HG03521 (cell line): ENCODE results near the gene PSENEN.
A peak's percentile ranks its signal among the peaks of the same experiment; 100 is the strongest.

ENCODE experiments used
- ATAC-seq: cut with Tn5 transposase; IDR thresholded peaks from one replicate; pipeline ENCODE4 v1.9.1; 2021; ENCODE audit warnings: mild to moderate bottlenecking, moderate library complexity; ENCODE audit not compliant: unreplicated experiment

PSENEN gene, protein sequence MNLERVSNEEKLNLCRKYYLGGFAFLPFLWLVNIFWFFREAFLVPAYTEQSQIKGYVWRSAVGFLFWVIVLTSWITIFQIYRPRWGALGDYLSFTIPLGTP

DNA sequence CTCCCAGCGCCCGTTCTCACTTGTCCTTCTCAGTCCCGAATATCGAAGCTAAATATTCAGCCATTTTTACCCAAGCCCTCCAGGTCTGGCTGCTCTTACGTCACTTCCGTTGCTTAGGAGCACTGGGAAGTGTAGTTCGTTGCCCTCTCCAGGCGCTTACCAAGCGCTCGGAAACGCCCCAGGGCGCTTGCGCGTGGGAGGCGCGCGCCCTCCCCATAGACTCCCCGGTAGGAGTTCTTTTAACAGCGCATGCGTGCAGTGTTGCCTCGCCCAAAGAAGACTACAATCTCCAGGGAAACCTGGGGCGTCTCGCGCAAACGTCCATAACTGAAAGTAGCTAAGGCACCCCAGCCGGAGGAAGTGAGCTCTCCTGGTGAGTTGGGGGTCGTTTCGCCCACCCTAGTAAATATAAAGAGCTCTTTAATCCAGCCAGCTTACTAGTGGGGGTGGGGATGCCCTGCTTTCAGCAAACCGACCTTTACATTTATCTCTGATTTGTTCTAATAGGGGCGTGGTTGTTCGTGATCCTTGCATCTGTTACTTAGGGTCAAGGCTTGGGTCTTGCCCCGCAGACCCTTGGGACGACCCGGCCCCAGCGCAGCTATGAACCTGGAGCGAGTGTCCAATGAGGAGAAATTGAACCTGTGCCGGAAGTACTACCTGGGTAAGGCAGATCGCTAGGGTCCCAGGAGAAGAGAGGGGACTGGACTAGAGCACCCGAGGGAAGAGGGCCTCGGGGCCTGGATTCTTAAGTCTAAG is at the start of gene PSENEN, which contains the start of gene U2AF1L4:
Gene PSENEN (plus strand): TSS at position 324 of the 759 bp plus-strand sequence. CDS start 280 bp downstream, at position 604.
Gene U2AF1L4 (minus strand): TSS at position 91 of the 759 bp plus-strand sequence. CDS start 27 bp downstream, at position 64.
- peak; percentile 36 for ATAC-seq

DNA sequence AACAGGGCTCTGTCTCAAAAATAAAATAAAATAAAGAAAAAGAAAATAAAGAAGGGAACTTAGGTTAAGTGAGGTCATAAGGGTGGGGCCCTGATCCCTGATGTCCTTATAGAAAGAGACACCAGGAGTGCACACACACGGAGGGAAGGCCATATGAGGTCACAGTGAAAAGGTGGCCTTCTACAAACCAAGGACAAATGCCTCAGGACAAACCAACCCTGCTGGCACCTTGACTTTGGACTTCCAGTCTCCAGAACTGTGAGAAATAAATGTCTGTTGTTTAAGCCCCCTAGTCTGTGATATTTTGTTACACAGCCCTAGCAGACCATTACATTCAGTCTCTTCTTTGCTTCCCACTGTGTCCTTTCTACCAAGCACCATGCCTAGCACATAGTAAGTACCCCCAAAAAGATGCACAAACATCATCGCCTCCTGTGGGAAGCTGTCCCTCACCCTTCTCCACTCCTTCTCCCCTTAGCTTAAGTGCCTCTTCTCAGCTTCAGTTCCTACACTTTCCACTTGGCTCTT is 49.5 kb upstream of the PSENEN start:
- ATAC-seq: no peak

DNA sequence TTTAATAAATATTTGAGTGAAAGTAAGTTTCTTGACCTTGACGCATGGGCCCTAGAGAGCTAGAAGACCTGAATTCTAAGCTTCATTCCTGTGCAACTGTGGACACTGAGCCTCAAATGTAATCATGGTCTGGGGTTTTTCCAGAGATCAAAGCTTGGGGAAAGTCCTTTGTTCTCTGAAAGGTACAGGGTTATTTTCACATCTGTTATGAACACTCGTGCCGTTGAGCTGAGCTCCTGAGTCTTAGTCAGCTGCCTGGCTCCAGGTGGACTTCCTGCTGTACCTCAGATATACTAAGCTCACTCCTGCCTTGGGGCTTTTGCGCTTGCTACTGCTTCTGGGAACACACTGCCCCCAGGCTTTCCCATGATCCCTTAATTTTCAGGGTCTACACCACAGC is 48.6 kb upstream of the PSENEN start:
- no peak for ATAC-seq

DNA sequence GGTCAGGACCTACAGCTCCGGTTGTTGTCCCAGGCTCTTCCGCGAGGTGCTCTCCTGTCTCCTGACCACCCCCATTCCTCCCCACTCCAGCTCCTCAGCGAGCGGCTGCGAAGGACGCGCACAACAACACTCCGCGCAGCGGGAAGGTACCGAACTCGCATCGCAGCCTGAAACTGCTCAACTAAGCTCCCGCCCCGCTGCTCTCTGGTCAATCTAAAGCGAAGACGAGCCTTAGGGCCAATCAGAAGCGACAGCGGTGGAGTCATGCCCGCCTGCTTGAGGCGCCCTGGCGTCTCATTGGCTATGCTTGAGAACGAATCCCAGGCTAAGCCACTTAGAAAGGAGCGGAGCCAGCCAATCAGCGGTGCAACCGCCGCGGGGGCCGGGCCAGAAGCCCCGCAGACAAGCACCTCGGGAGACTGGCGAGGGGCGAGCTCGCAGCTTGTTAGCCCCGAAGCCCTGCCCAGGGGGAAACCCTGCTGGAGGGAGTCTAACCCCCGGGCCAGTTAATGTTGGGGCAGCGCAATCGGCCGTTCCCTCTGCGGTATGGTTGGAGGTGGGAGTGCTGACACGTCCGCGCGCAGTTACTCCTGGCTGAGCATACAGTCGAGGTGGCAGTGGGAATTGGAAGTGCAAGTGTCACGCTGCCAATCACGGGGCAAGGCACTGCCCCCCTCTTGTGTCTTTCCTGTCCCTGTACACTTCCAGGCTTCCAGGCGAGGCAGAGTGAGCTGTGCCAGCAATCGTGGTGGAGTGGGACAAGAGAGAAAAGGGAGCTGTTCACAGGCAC is 43.0 kb upstream of the PSENEN start:
- peak; percentile 97 for ATAC-seq

DNA sequence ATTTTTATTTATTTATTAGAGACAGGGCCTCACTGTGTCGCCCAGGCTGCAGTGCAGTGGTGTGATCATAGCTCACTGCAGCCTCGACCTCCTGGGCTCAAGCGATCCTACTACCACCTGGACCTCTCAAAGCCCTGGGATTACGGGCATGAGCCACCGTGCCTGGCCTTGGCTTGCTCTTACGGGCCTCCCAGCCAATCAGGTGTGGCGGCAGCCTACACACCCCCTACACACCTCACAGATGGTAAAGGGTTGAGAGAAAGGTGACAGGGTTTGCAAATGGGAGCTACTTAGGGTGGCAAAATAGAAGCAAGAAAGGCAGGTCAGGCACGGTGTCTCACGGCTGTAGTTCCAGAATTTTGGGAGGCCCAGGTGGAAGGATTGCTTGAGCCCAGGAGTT is 42.1 kb upstream of the PSENEN start:
- ATAC-seq: no peak

DNA sequence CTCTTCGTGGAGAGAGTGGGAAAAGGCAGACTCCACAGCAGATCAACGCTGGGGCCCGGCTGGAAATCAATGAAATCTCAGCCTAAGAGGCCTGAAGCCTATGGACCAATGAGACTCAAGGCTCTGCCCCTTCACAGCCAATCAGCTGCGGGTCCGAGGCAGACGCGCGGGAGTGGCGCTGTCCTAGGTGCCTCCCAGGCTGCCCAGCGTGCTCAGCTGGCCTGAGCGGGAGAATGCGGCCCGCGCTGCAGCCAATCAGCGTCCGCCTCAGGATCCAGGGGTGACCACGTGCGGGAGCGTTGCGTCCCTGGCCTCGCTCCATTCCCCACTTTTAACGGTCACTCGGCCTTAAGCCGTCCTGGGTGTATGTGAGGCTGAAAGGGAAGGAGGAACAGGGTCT is 41.2 kb upstream of the PSENEN start, which contains the start of gene ZBTB32:
Gene ZBTB32 (plus strand): TSS at position 341 of the 400 bp plus-strand sequence. CDS start 10,069 bp downstream, outside the sequence.
- no peak for ATAC-seq

DNA sequence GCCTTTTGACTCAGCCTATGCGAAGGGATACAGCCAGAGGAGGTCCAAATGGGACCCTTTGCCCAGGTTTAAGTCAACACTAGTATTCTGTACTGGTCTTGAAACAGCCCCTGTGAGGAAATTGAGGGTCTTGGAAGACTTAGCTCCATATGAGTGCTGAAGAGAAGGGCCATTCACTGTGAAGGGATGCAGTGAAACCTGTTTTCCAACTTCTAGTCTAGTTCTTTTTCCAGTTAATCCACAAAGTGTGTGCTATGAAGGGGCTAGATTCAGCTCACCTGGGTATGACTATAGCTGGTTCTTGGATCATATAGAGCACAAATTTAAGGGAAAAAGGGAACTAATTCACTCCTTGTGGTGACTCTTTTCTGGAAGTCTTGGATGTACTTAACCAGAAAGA is 37.1 kb upstream of the PSENEN start:
- ATAC-seq: no peak

DNA sequence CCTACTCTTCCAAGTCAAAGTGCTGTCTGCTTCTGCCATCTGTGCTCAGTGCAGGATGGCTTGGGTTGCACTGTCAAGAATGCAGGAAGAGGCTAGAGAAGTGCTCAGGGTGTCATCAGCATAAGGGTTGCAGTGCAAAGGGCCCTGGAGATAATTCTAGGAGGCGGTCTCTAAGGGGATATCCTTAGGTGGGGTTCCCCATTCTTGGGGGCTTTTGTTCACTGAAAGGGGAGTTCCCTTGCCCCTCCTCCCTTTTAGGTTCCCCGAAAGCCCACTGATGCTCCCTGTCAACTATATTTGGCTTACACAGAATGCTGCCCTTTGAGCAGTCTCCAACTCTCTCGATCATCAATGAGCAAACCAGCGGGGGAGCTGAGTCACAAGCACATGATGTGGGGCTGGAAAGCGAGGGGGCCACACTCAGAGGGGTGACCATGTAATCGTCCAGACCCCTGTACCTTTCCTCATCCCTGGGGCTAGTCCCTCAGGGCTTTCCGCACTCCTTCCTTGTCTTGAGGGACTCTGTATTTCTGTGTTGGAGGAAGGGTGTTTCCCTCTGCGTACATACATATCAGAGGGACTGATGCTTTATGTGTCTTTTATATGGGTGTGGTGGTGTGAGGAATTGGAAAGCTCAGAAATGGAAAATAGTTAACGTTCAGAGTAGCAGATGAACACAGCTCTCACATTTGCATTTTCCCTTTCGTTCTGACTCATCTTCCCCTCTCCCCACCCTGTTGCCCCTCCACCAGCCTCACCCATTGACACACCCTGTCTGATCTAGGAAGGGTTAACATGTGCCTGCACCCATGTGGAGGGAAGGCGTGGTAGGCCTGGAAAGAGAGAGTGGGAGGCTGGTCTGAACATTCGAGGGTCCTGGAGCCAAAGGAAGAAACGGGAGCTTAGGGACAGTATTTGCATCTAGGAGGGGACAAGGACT is 34.4 kb upstream of the PSENEN start:
- ATAC-seq: no peak

DNA sequence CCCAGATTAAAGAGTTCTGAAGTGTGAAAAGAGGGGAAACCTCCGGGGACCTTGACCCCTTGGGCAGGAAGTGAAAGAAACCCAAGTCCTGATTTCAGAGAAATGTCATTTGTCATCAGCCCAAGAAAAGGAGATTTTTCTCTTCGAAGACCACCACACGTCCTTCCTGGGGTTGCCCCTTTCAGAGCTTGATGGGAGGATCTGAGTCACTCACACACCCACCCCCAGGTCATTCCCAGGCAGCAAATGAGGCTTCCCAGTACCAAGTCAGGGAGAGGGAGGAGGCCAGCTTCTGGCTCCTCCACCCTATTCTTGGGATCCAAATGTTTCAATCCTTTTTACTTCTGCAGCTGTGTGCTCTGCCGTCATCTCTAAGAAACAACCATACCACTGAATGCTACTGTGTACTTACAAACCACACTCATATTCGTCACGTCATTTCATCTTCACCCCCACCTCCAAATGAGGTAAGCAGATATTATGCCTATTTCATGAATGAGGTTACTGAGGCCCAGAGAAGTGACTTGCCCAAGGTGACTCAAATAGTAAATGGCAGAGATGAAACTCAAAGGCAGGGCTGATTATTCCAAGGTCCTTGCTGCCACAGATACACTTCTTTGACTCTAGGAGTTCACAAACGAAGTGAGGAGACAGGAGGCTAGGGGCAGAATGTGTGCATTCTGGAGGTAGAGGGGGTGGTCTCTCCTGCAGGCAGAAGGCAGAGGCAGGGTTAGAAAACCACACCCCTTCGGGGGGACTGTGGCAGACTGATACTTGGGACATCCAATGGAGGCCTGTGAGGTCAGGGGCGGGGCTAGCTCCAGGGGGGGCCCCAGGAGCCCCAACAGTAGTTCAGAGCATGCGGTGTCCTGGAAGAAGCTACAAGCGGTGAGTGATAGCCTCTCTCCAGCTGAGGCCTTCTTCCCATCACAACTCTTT is 32.6 kb upstream of the PSENEN start:
- ATAC-seq: no peak

DNA sequence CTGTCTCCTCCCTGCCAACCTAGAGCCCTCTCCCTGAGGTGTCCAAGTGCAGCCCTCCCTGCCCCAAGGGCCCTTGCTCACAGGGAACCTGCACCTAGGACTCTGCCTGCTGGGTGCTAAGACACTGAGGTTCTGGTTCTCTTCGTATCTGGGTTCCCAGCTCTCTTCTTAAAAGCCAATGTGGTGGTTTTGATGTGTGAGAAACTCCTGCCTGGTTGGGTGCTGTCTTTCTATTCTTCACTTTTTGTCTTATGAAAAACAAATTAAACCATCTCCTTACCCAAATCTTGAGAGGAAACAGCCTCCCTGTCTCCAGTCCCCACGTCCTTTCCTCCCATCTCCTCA is 32.0 kb upstream of the PSENEN start:
- ATAC-seq: no peak

DNA sequence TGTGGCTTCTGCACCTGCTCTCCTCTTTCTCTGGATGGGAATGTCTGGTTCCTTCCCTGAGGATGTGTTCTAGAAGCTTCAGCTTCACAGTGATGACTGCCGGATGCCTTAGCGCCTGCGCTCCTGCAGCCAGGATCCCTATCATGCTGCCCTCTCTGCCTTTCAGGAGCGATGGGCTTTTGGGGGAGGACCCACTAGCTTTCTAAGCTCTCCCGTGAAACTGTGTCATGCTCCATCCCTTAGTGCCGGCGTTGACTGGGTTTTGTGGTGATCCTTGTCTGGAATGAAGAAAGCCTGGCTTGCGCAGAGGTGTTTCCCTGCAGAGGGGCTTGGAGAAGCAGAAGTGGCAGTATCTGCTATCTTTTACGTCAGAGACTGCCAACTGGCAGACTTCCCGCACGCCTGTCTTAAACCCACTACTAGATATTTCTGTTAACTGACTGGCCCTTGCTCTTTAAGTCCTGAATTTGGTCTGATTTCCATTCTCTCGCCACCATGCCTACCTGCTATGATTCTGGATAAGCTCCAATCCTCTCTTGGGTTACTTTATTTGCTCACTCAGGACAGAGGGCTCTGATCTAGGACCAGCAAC is 31.5 kb upstream of the PSENEN start:
- no peak for ATAC-seq

DNA sequence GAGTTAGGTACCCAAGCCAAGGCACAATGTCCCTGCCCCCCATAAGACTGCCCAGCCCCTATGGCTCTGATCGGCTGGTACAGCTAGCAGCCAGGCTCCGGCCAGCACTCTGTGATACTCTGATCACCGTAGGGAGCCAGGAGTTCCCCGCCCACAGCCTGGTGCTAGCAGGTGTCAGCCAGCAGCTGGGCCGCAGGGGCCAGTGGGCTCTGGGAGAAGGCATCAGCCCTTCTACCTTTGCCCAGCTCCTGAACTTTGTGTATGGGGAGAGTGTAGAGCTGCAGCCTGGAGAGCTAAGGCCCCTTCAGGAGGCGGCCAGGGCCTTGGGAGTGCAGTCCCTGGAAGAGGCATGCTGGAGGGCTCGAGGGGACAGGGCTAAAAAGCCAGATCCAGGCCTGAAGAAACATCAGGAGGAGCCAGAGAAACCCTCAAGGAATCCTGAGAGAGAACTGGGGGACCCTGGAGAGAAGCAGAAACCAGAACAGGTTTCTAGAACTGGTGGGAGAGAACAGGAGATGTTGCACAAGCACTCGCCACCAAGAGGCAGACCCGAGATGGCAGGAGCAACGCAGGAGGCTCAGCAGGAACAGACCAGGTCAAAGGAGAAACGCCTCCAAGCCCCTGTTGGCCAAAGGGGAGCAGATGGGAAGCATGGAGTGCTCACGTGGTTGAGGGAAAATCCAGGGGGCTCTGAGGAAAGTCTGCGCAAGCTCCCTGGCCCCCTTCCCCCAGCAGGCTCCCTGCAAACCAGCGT is 30.7 kb upstream of the PSENEN start:
- ATAC-seq: no peak

DNA sequence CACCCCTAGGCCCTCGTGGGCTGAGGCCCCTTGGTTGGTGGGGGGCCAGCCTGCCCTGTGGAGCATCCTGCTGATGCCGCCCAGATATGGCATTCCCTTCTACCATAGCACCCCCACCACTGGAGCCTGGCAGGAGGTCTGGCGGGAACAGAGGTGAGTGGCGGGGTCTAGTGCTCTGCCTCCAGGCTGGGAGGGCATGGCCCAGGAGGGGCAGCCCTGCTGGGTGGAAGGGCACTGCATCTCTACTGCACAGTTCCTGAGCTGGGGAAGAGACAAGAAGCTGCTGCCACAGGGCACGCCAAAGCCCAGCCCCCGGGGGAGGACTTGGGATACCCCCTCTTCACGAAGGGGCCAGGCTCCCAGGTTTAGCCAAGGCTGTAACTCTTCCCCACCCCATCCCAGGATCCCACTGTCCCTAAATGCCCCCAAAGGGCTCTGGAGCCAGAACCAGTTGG is 30.1 kb upstream of the PSENEN start:
- ATAC-seq: no peak

DNA sequence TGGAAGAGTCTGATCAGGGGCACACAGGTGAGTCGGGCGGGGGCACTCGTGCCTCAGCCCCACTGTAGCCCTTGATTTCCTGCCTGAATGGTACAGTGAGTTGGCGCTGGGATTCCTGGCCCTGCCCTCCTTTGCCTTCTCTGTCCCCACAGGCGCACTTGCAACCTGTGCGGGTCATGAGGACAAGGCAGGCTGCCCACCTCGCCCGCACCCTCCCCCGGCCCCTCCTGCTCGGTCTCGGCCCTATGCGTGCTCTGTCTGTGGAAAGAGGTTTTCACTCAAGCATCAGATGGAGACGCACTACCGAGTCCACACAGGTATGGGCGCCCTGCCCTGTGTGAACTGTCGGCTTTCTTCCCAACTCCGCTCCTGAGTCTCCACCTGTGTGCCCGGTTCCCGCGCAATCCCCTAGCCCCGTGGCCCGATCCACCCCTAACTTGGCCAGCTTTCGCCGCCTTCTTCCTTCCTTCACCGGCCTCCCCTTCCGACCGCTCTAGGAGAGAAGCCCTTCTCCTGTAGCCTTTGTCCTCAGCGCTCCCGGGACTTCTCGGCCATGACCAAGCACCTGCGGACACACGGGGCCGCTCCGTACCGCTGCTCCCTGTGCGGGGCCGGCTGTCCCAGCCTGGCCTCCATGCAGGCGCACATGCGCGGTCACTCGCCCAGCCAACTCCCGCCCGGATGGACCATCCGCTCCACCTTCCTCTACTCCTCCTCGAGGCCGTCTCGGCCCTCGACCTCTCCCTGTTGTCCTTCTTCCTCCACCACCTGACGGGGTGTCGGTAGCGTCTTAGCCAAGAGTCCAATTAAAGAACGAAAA is 29.3 kb upstream of the PSENEN start:
- no peak for ATAC-seq

DNA sequence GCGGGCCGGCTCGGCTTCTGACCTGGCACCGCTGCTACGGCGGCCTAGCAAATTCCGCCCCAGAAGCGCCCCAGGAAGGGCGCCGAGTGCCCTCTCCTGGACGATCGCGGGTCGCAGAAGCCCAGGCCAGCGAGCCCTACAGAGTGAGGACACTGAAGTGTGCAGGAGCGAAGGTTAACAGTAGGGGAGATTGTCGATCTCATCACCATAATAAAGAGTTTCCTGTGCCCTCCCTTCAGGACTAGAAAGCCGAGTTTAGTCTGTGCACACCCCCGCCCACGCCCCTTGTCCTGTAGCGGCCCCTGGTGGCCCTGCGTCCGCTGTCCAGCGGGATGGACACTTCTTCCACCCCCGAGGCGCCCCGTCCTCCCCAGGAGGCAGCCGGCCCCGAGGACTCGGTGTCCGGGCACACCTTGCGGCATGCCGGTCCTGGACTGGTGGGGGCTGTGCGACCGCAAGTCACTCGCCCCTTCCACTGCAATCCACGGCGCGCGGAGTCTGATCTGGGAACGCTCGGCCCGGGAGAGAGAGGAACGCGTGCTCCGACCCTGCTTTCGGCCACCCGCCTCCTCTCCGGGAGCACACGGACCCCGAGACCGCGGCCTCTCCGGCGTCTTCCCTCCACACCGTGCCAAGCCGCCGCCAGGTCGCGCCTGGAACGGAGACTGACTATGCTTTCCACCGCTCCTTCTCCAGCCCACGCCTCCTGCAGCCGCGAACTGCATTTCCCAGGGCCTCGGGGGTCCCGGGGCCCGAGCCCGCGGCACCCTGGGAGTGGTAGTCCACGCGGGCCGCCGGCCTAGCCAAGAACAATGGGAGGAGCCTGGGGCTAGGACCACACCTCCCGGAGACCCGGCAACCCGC is 28.4 kb upstream of the PSENEN start:
- peak; percentile 62 for ATAC-seq

DNA sequence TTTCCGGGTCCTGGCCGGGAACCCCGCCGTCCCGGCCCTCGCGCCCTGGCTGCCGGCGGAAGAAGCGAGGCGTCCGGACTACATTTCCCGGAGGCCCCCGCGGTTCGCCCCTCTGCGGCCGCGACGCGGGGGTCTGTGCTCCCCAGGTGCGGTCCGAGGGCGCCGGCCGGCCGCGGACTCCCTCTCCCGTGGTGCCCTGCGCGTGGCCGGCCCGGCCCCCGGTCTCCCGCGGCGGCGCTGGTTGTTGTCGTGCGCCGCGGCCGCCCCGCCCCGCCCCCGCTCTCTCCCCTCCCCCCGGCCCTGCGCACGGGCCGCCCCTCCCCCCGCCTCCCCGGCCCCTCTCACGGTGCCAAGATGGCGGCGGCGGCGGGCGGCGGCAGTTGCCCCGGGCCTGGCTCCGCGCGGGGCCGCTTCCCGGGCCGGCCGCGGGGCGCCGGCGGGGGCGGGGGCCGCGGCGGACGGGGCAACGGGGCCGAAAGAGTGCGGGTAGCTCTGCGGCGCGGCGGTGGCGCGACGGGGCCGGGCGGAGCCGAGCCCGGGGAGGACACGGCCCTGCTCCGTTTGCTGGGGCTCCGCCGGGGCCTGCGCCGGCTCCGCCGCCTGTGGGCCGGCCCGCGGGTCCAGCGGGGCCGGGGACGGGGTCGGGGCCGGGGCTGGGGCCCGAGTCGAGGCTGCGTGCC is 27.6 kb upstream of the PSENEN start, which contains the start of gene KMT2B:
Gene KMT2B (plus strand): TSS at position 339 of the 680 bp plus-strand sequence. CDS start 16 bp downstream, at position 355.
- ATAC-seq: peak; percentile 47
